NCI-H146 treated with DMSO at 0.1 percent for 48 hours (cell line): ENCODE results near the gene MCM3AP.

ENCODE experiments used
- DNase-seq: peaks from one replicate; lab custom pipeline; 2025; ENCODE audit not compliant: unreplicated experiment; lab: John Stamatoyannopoulos, UW

The MCM3AP gene

DNA sequence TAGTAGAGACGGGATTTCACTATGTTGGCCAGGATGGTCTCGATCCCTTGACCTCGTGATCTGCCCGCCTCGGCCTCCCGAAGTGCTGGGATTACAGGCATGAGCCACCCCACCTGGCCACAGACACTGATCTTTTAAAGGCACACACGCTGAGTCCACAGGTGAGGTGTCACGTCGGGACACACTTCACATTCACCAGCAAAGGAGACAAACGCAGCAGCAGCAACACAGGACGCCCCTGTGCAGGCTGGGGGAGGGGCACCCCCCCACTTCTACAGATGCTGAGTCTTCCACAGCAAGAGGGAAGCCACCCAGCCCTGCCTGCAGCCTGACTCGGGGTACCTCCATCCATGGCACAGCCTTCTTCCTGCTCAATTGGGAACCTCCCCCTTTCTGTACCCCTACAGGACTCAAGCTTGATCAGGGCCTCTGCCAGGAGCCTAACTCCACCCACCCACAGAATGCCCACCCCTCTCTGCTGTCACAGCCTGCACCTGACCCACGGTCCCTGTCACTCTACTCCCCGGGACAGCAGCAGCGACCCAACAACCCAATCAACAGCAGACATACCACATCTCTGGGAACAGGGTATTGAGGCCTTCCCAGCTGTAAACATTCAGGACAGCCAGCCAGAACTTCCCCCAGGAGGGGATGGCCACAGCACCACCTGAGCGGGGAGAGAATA, 66.4 kb downstream of the MCM3AP start:
- no peak for DNase-seq

DNA sequence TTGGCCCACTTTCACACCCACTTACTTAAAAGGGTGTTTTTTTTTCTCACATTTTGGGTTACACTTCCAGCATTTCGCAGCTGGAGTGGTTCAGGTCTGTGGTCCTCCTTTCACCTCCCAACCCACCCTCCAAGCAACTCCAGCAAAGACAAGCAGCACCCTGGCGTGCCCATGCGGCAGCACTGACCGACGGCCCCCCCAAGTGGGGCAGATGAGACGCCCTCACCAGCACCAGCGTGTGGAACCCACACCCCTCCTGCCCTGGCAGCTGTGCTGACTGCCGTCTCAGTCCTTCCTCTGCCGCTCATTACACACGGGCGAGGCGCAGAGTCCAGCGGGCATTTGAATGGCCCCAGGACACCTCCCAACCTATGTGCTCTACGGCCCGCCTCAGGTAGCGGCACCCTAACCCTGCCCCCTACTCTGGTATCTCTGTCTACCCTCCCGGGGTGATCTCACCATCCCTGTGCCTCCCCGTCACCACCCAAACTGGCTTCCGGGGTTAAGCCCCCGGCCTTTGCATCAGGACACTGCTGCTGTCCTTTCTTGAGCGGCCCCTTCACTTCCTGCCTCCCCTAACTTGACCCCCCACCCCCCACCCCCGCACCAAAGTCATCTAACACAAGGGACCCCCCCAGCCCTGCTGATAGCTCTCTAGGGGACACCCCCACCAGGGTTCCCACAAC, 67.8 kb downstream of the MCM3AP start:
- DNase-seq, result no peak

DNA sequence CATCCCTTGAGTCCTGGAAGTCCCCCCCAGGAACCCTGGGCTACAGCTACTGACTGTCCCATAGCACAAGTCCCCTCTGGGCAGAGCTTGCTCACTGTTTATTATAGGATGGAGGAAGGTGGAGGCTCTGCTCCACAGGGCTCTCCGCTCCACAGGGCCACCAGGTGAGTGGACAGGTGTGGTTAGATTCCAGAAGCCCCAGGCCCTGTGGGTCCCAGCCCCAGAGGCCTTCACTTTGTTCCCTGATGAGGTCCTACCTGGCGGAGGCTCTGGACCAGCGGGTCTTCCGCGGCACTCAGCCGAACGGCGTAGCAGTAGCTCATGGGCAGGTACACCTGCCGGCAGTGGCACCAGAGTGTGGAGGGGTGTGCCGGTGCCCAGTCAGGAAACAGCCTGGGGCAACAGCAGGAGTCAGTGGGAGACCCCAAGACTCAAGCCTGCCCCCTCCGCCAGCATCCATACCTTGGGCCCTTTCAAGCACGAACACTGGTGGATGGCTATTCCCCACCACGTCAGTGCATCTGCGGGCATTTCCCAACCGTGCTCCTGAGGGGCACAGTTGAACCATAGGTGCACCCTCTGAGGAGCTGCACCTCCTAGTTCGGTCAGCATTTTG, 69.2 kb downstream of the MCM3AP start:
- DNase-seq, result no peak

DNA sequence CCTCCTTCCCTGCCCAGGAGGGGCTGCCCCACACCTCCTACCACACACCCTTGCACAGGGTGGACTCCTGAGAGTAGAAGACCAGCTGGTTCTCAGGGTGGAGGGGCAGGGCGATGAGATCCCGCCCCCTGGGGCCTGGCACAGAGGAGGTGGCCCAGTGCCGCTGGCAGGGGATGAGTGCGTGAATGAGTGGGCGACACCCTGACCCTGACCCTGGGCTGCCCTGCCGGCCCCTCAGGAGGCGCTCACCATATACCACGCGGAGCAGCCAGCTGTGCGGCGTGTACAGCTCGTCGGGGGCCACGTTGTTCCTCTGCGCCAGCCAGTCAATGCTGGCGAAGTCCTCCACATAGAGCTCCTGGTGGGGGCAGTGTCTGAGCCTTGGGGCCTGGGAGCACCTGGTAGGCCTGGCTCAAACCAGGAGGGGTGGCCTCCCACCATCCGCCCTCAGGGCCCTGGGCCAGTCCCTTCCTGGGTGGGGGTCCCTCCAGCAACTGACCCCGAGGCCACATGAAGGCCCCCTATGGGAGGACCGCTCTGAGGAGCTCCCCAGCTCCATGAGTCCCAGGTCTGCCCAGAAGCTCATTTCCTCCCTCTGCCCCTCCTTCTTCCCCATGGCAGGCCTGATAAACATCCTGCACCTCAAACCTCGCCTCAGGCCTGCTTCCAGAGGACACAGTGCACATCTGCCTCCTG, 69.8 kb downstream of the MCM3AP start:
- DNase-seq, result no peak

- no peak for DNase-seq
Measured at GRCh38 chr21:46214478-46215340, 70.7 kb downstream of the MCM3AP start.

GRCh38 chr21:46213620-46214286, 71.7 kb downstream of the MCM3AP start:
- no peak for DNase-seq

DNA sequence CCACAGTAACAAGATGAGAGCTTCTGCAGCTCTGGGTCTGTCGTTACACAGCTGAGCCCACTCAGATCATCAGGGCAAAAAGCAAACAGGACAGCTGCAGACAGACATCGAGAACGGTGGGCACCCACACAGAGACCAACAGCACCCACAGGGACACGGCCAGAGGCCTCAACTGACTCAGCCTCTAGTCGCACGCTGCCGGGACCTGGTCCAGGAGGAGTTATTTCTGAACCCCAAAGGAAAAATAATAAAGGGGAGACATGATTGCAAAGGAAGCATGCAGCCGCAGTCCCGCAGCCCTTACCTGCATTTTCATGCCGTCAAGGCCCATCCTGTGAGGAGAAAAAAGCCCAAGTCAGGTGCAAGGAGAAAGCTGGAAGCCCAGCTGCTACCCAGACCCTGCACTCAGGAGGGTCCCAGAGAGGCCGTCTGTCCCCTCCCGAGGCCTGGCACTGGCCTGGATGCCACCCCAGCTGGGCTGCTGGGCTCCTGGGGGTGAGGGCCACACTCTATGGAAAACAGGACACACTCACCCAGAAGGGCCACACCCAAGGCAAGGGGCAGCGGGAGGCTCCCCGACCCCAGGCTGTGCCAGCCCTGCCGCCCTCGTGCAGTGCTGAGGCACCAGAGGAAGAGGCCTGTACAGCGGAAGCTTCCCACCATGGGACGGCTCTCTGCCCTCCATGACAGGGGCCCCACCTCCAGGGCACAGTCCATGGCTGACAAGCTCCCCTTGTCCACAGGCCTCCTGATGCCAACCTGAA, 72.5 kb downstream of the MCM3AP start:
- DNase-seq, result no peak

DNA sequence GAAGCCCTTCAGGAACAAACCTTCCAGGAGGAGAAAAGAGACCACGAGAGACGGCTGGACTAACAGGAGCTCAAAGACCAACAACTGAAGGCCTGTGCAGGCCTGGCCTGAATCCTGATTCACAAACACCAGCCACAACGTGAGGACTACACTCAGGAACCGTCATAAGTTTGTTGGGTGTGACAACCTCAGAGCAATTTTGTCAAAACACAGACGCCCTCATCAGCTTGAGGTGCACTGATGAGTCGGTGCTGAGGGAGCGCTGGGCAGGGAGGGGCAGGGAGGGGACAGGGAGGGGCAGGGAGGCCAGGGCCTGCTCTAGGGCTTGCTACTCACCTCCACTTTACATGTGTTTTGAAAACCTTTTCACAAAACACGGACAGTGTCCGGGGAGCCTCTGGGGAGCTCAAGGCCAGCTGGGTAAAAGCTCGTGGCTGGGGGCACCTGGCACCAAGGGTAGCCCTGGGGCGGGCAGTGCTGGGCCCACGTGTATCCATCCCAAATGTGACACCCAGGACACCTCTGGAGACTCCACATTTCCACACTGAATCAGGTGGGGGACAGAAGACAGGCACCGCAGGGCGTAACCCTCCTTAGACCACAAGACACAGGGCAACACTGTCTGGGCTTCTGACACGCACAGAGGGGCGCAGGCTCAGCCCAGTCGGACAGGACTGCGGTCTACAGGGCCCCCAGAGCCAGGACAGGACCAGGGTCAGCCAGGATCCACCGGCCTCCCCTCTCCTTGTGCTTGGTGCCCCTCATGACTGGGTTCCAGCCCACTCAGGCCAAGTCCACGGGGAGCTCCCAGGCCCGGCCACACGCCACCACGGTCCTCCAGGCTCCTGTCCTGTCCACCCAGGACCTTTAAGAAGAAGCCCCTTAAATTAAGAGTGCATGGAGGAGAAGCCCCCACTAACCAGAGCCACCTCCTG, 73.4 kb downstream of the MCM3AP start:
- no peak for DNase-seq

DNA sequence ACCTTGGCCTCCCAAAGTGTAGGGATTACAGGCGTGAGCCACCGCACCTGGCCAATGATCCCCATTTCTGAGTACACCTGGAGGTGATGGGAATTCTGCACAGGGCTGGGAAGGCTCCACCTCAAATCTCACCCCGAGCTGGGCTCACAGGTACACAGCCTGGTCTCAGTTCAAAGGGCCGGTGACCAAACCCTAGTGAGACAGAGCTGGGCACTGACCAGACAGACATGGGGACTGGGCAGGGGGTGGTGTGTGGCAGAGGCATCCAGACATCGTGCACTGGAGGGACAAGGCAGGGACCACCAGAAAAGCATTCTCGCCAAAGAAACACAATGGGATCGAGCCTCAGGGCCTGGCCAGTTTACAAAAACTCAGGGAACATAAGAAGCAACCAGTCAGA, 74.0 kb downstream of the MCM3AP start:
- DNase-seq, result no peak

- DNase-seq, result no peak
Measured at GRCh38 chr21:46210378-46211136, 74.9 kb downstream of the MCM3AP start.

DNA sequence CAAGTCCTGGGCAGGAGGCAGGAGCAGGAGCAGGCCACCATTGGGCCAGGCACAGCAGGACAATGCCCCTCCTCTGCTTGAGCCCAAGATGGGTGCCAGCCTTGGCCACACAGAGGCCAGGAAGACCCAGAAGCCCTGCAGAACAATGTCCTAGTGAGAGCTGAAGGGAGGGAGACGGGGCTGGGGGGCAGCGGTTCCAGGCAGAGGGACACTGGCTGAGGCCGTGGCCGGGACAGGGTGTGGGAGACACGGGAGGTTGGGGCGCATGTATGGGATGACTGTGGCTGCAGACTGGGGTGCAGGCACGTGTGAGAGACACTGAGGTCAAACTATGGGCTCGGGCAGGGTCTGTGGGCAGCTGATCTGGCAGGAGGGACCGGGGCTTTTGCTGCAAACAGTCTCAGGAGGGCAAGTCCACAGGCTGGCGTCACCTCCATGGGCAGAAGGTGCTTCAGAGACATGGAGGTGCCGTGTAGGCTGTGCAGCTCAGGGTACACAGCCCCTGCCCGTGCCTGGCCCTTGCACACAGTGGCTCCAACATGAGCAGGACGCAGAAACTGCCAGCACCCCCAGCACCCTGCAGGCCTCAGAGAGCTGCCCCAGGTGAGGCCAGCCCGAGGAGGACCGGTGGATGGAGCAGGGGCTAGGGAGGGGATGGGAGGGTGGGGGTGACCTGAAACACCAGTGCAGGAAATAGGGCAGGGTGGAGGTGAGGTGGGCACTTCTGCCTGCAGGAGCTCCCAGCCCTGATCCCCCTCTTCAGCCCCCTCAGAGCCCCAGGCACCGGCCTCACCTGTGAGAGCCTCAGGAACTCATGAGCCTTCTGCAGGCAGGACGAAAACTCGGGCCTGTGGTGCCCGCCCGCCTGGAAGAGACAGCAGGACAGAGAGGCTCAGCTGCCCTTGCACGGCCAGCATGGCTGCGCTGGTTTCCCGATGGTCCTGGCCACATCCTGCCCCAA, 76.4 kb downstream of the MCM3AP start:
- no peak for DNase-seq

DNA sequence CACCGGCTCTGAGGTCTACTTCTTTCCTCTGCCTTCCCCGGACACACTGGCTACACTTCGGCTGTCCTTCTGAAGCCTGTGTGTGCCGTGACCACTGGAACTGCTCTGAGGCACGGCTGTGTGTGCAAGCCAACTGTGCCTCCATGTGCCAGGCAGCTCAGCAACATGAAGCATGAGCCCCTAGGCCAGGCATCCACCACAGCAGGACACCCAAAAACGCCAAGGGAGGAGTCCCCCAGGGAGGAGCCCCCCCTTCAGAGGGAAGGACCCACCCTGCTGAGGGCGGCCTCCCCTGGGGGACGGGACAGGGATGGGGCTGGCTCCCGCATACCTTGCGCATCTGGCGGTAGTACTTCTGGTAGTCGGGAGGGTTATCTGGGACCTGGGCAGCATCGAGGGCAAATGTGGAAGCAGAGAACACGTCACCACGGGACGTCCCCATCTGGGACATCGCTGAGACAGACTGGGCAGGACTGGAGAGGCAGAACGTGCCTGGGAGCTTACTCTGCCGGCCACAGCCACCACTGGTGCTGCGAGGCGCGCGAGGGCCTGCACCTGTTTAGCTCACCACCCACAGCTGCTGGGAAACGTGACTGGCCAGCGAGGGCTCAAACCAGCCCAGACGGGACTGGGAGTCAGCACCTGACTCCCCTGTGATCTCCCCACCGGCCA, 77.4 kb downstream of the MCM3AP start:
- DNase-seq, result no peak

GRCh38 chr21:46207006-46207919, 78.1 kb downstream of the MCM3AP start:
- DNase-seq, result no peak

DNA sequence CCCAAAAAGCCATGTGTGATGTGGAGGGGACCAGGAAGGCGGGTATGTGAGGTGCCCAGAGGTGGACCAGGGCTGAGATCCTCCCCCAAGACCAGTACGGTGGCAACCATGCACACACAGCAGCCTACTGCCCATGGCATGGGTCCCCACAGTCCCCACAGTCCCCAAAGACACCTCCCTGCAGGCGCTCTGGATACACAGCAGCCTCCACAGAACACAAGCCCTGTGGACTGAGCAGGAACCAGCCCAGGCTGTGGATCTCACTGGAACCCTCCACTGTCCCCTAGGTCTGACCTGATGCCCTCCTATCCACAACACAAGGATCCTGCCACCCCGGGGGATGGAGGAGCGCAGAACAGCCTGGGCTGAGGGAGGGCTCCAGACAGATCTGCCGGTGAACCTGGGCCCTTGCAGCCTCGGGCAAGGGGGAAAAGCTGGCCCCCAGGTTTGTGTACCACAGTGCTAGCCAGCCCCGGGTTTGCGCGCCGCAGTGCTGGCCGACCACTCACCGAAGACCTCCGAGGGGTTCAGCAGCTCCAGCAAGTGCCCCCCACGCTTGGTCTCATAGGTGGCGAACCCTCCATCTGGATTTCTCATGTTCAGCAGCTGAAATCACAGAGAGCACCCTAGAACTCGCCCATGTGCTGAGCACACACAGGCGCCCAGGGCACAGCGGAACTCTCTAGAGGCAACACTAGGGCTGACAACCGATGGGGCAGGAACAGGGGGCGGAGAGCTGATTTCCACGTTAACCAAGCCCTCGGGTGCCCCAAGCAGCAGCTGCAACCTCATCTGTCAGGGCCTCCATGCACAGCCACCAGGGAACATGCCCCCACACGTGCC, 79.0 kb downstream of the MCM3AP start:
- DNase-seq, result no peak
